GM12878 (cell line): ENCODE data around the gene SEMA4F.

Experiments used
- ATF2 ChIP-seq: IDR thresholded peaks from 2 replicates; pipeline ENCODE4 v1.6.1; 2012; ENCODE audit warnings: low read length, inconsistent platforms
- CEBPB ChIP-seq, 2 experiments: fragments of 150-350 bp in 1 of 2; IDR thresholded peaks; 2 replicates each; pipeline ENCODE4 v1.6.1; 2012 to 2014; ENCODE audit warnings: low read depth in 2 of 2, low read length in 2 of 2, borderline replicate concordance in 1 of 2, inconsistent platforms in 1 of 2
- CTCF ChIP-seq, 3 experiments: IDR thresholded peaks in 2 of 3; conservative IDR thresholded peaks in 1 of 3; 2 replicates each; pipeline ENCODE4 v1.5.1; 2011; ENCODE audit warnings: low read depth in 3 of 3, low read length in 3 of 3, mild to moderate bottlenecking in 3 of 3, control low read depth in 2 of 3, moderate library complexity in 2 of 3, inconsistent platforms in 1 of 3, mixed read lengths in 1 of 3; ENCODE audit not compliant: control insufficient read depth in 2 of 3, insufficient read depth in 1 of 3; ENCODE audit errors: extremely low read depth in 1 of 3
- HSF1 ChIP-seq: fragments of 150-350 bp; IDR thresholded peaks from 2 replicates; pipeline ENCODE4 v1.6.1; 2014; ENCODE audit warnings: mild to moderate bottlenecking, low read depth, low read length
- MEF2A ChIP-seq: IDR thresholded peaks from 2 replicates; pipeline ENCODE4 v1.6.1; 2011; ENCODE audit warnings: low read depth, mild to moderate bottlenecking, low read length, moderate library complexity; ENCODE audit not compliant: insufficient read depth
- MTA2 ChIP-seq: fragments of 450-650 bp; IDR thresholded peaks from 2 replicates; pipeline ENCODE4 v1.6.1; 2016; ENCODE audit warnings: low read depth, mild to moderate bottlenecking, moderate library complexity
- NFYB ChIP-seq: IDR thresholded peaks from 2 replicates; pipeline ENCODE4 v1.6.1; 2011; ENCODE audit warnings: low read depth, mild to moderate bottlenecking, low read length, improper control_type of control experiment, moderate library complexity; ENCODE audit not compliant: insufficient read depth
- NRF1 ChIP-seq: conservative IDR thresholded peaks from 2 replicates; pipeline ENCODE4 v1.6.1; 2011; ENCODE audit warnings: mild to moderate bottlenecking, low read depth, low read length, improper control_type of control experiment
- PAX8 ChIP-seq: fragments of 450-650 bp; IDR thresholded peaks from 2 replicates; pipeline ENCODE4 v1.6.1; 2017; ENCODE audit warnings: mild to moderate bottlenecking, moderate library complexity
- POLR2A ChIP-seq: IDR thresholded peaks from 2 replicates; pipeline ENCODE4 v1.6.1; 2011; ENCODE audit warnings: low read depth, mild to moderate bottlenecking, low read length
- SIX5 ChIP-seq: IDR thresholded peaks from 2 replicates; pipeline ENCODE4 v1.6.1; 2011; ENCODE audit warnings: mild to moderate bottlenecking, low read depth, low read length, moderate library complexity; ENCODE audit not compliant: severe bottlenecking
- SPI1 ChIP-seq: IDR thresholded peaks from 2 replicates; pipeline ENCODE4 v1.6.1; 2011; ENCODE audit warnings: low read depth, mild to moderate bottlenecking, low read length, moderate library complexity, borderline replicate concordance; ENCODE audit not compliant: insufficient read depth
- YY1 ChIP-seq: IDR thresholded peaks from 2 replicates; pipeline ENCODE4 v1.6.1; 2011; ENCODE audit warnings: low read depth, mild to moderate bottlenecking, low read length
- TF ChIP-seq, protein P1 (sequence below): IDR thresholded peaks from 2 replicates; pipeline ENCODE4 v1.6.1; 2012; ENCODE audit warnings: mild to moderate bottlenecking, low read depth, low read length

DNA sequence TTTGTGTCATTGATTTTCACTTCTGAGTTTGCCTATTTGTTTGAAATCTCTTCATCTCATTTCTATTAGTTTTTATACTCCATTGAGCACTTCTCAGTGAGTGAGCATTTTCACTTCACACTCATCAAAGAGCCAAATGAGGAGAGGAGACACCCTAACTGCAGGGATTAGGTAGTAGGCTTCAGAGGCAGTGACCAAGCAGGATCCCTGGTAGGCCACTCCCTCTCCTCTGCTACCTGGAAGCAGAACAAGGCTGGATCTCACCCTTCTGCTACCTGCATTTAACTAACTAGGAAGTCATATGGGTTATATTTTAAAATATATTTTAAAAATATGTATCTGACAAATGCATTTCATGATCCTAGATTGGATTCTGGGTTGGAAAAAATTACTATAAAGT is 52.7 kb downstream of the SEMA4F start:
- TF ChIP-seq, protein P1, sequence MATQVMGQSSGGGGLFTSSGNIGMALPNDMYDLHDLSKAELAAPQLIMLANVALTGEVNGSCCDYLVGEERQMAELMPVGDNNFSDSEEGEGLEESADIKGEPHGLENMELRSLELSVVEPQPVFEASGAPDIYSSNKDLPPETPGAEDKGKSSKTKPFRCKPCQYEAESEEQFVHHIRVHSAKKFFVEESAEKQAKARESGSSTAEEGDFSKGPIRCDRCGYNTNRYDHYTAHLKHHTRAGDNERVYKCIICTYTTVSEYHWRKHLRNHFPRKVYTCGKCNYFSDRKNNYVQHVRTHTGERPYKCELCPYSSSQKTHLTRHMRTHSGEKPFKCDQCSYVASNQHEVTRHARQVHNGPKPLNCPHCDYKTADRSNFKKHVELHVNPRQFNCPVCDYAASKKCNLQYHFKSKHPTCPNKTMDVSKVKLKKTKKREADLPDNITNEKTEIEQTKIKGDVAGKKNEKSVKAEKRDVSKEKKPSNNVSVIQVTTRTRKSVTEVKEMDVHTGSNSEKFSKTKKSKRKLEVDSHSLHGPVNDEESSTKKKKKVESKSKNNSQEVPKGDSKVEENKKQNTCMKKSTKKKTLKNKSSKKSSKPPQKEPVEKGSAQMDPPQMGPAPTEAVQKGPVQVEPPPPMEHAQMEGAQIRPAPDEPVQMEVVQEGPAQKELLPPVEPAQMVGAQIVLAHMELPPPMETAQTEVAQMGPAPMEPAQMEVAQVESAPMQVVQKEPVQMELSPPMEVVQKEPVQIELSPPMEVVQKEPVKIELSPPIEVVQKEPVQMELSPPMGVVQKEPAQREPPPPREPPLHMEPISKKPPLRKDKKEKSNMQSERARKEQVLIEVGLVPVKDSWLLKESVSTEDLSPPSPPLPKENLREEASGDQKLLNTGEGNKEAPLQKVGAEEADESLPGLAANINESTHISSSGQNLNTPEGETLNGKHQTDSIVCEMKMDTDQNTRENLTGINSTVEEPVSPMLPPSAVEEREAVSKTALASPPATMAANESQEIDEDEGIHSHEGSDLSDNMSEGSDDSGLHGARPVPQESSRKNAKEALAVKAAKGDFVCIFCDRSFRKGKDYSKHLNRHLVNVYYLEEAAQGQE, result no peak
- no peak for TF ChIP-seq MTA2
- TF ChIP-seq CTCF (IDR thresholded peaks at IDR 0.05 in 2 of 3, conservative IDR thresholded peaks at IDR 0.05 in 1 of 3; ENCODE audit: control insufficient read depth in 2 of 3, extremely low read depth in 1 of 3, insufficient read depth in 1 of 3, low read depth in 3 of 3, low read length in 3 of 3), result no peak
- no peak for TF ChIP-seq PAX8
- no peak for TF ChIP-seq YY1
- no peak for TF ChIP-seq ATF2
- TF ChIP-seq NFYB, result no peak
- TF ChIP-seq HSF1, result no peak
- no peak for TF ChIP-seq CEBPB (IDR thresholded peaks at IDR 0.05; ENCODE audit: borderline replicate concordance in 1 of 2, low read depth in 2 of 2, low read length in 2 of 2)
- TF ChIP-seq POLR2A, result no peak
- no peak for TF ChIP-seq NRF1
- TF ChIP-seq SPI1, result no peak
- no peak for TF ChIP-seq SIX5
- TF ChIP-seq MEF2A, result no peak
